B cell (primary cell): ENCODE measurements around the gene CCNYL1. TPM values are rescaled to one million over a fixed set of nuclear protein-coding genes. Genes with fewer than 3 reads are reported as not detected.

Source experiments
- ATAC-seq: fragments of 200-7000 bp; cut with Tn5 transposase; one replicate; pipeline ENCODE4 v1.10.0; 2021; ENCODE audit warnings: low read depth, mild to moderate bottlenecking, moderate number of reproducible peaks, moderate library complexity
- CTCF ChIA-PET: fragments of 350-600 bp; sonication (Branson Sonifier 250); formaldehyde crosslinking; loops from one replicate; lab custom pipeline; 2021; ENCODE audit warnings: antibody characterized with exemption, inconsistent platforms; lab: Charles Lee
- POLR2A ChIA-PET: fragments of 350-600 bp; sonication (Branson Sonifier 250); formaldehyde crosslinking; loops from one replicate; lab custom pipeline; 2021; ENCODE audit warnings: antibody characterized with exemption; lab: Charles Lee
- DNase-seq: peaks from one replicate; pipeline ENCODE4 v3.0.0; 2013
- H2AFZ ChIP-seq: 2 replicates; pipeline ENCODE4 v1.6.1; 2012; ENCODE audit warnings: mild to moderate bottlenecking, low read depth, low read length; ENCODE audit not compliant: insufficient read depth, poor library complexity, severe bottlenecking
- H3K27ac ChIP-seq, 2 donors: 1 replicate in 1 of 2; 2 replicates in 1 of 2; pipeline ENCODE4 v1.5.1; 2012 to 2013; ENCODE audit warnings: low read length in 2 of 2, mild to moderate bottlenecking in 2 of 2, moderate library complexity in 1 of 2
- H3K27me3 ChIP-seq, 4 experiments: fragments of 200-600 bp in 1 of 4; sonication (generic) in 1 of 4; replicated peaks in 1 of 4; 1 replicate in 2 of 4; 2 replicates in 2 of 4; pipeline versions ENCODE4 v1.6.1 to v1.7.0; 2013 to 2016; ENCODE audit warnings: low read length in 3 of 4, mild to moderate bottlenecking in 2 of 4, mixed read lengths in 1 of 4, moderate library complexity in 1 of 4; ENCODE audit not compliant: insufficient read depth in 4 of 4, control insufficient read depth in 3 of 4; ENCODE audit errors: control extremely low read depth in 1 of 4
- H3K36me3 ChIP-seq, 2 experiments: replicated peaks in 1 of 2; 1 replicate in 1 of 2; 2 replicates in 1 of 2; pipeline versions ENCODE4 v1.6.1 to v1.7.1; 2013; ENCODE audit warnings: low read length in 1 of 2; ENCODE audit not compliant: insufficient read depth in 2 of 2, control insufficient read depth in 1 of 2; ENCODE audit errors: control extremely low read depth in 1 of 2, extremely low read depth in 1 of 2
- H3K4me1 ChIP-seq, 2 donors: fragments of 200-600 bp in 1 of 2; sonication (generic) in 1 of 2; 1 replicate in 1 of 2; 2 replicates in 1 of 2; pipeline versions ENCODE4 v1.5.1 to v1.6.1; 2013 to 2017; ENCODE audit warnings: low read length in 2 of 2; ENCODE audit not compliant: control insufficient read depth in 2 of 2, insufficient read depth in 2 of 2
- H3K4me2 ChIP-seq: replicated peaks from 2 replicates; pipeline ENCODE3; 2012; ENCODE audit warnings: mild to moderate bottlenecking, low read depth, low read length; ENCODE audit not compliant: poor library complexity, severe bottlenecking
- H3K4me3 ChIP-seq, 5 experiments: fragments of 200-600 bp in 1 of 5; sonication (generic) in 1 of 5; 1 replicate in 3 of 5; 2 replicates in 2 of 5; pipeline versions ENCODE4 v1.5.1 to v1.7.0; 2011 to 2016; ENCODE audit warnings: low read length in 4 of 5, mild to moderate bottlenecking in 4 of 5, low read depth in 2 of 5, control low read depth in 1 of 5, moderate library complexity in 1 of 5; ENCODE audit not compliant: insufficient read depth in 1 of 5; ENCODE audit errors: control extremely low read depth in 1 of 5, extremely low read depth in 1 of 5
- H3K79me2 ChIP-seq: fragments of 200-600 bp; sonication (generic); one replicate; pipeline ENCODE4 v1.6.0; 2016; ENCODE audit warnings: low read length; ENCODE audit not compliant: control insufficient read depth, insufficient read depth
- H3K9ac ChIP-seq: fragments of 200-600 bp; sonication (generic); 2 replicates; pipeline ENCODE4 v1.6.1; 2017; ENCODE audit warnings: mild to moderate bottlenecking, low read length, moderate library complexity
- H3K9me3 ChIP-seq, 3 donors: one replicate each; pipeline versions ENCODE4 v1.6.1 to v1.7.1; 2013; ENCODE audit warnings: low read length in 2 of 3; ENCODE audit not compliant: control insufficient read depth in 2 of 3, insufficient read depth in 1 of 3; ENCODE audit errors: control extremely low read depth in 1 of 3
- H4K20me1 ChIP-seq: 2 replicates; pipeline ENCODE4 v1.6.0; 2012; ENCODE audit warnings: mild to moderate bottlenecking, low read length; ENCODE audit not compliant: insufficient read depth, control insufficient read depth, poor library complexity, severe bottlenecking
- H3K27ac Mint-ChIP-seq: one replicate; pipeline ENCODE4 v1.8.0; 2021; ENCODE audit warnings: mixed read lengths
- H3K27me3 Mint-ChIP-seq: one replicate; pipeline ENCODE4 v1.8.0; 2021; ENCODE audit warnings: mixed read lengths
- H3K4me1 Mint-ChIP-seq: one replicate; pipeline ENCODE4 v1.8.0; 2021; ENCODE audit warnings: mixed read lengths
- H3K4me3 Mint-ChIP-seq: one replicate; pipeline ENCODE4 v1.8.0; 2021; ENCODE audit warnings: mixed read lengths
- H3K9me3 Mint-ChIP-seq: one replicate; pipeline ENCODE4 v1.8.0; 2022; ENCODE audit warnings: mixed read lengths; ENCODE audit not compliant: insufficient read depth
- CTCF ChIP-seq: fragments of 200-600 bp; IDR thresholded peaks from one replicate; pipeline ENCODE4 v1.8.0; 2022; ENCODE audit warnings: antibody characterized with exemption, mild to moderate bottlenecking
- EZH2 ChIP-seq: IDR thresholded peaks from 2 replicates; pipeline ENCODE4 v1.6.1; 2012; ENCODE audit warnings: borderline replicate concordance, low read depth, mild to moderate bottlenecking, moderate library complexity, low read length; ENCODE audit not compliant: insufficient read depth, poor library complexity, severe bottlenecking
- WGBS: methylation state at CpG from one replicate; pipeline ENCODE4 v1.1.5; 2013; ENCODE audit warnings: missing lambda C conversion rate; ENCODE audit not compliant: insufficient coverage; 5-methylcytosine and 5-hydroxymethylcytosine counted together
- intact Hi-C: fragments of 100-400 bp; cut with micrococcal nuclease; formaldehyde crosslinking; loops from one replicate; pipeline ENCODE4 v1.10.0; 2022
- polyA plus RNA-seq: library from polyadenylated mRNA; depleted of rRNA; stranded (reverse); fragments of >200 nt; gene quantifications from 2 replicates; pipeline ENCODE4 v1.2.3, GENCODE V29; 2012
- total RNA-seq, 2 donors: library from RNA; stranded (reverse); fragments of 120-200 nt in 1 of 2; gene quantifications; 1 replicate in 1 of 2; 2 replicates in 1 of 2; pipeline versions ENCODE4 v1.2.3 to v1.2.4, GENCODE V29; 2013 to 2022

The CCNYL1 gene
- total and polyA plus RNA-seq, 2 donors (not counting 1 experiment from before 2014, with no cell fraction given): 8.6 to 14.2 TPM

- peak overlapping the region; percentile 59 for H3K4me3 Mint-ChIP-seq
- Histone ChIP-seq H3K9ac (peak overlapping the region; percentile 32), H3K36me3 (no peaks in the 10 kb centered on the region), H2AFZ (peak overlapping the region; percentile 44), H3K27ac (peak overlapping the region; percentile 0 to 67), H3K4me3 (peak overlapping the region in 1 of 5 experiments; percentile 1), H4K20me1 (no peaks in the 10 kb centered on the region), H3K79me2 (peaks cover 18% of the 10 kb centered on the region), H3K9me3 (no peaks in the 10 kb centered on the region), H3K4me1 (peaks cover 14 to 23% of the 10 kb centered on the region in 2 donors), H3K4me2 (peak overlapping the region; percentile 65), H3K27me3 (no peaks in the 10 kb centered on the region)
- TF ChIP-seq EZH2 (no peak), CTCF (no peak)
- intact Hi-C loops: loop anchor here (5.0 kb wide), 1 partner anchor 100 kb away; the partner anchor contains the start of gene METTL21A
- WGBS: no CpG with 5 or more reads among the region's 2 CpGs
- DNase-seq (no peak), ATAC-seq (no peak)
- H3K27ac Mint-ChIP-seq: peak overlapping the region; percentile 15
- CTCF ChIA-PET: interaction anchor here (0.7 to 2.5 kb wide), 7 partner anchors 10 to 527 kb away, joined by 3 to 19 read pairs (median 4); no protein-coding TSS in a partner anchor
- H3K4me1 Mint-ChIP-seq: peaks cover 36% of the 10 kb centered on the region
- no peaks in the 10 kb centered on the region for H3K9me3 Mint-ChIP-seq
- H3K27me3 Mint-ChIP-seq: no peaks in the 10 kb centered on the region
- POLR2A ChIA-PET: no interaction called here
Observed at GRCh38 chr2:207727261-207727660, 15.8 kb downstream of the CCNYL1 start.

DNA sequence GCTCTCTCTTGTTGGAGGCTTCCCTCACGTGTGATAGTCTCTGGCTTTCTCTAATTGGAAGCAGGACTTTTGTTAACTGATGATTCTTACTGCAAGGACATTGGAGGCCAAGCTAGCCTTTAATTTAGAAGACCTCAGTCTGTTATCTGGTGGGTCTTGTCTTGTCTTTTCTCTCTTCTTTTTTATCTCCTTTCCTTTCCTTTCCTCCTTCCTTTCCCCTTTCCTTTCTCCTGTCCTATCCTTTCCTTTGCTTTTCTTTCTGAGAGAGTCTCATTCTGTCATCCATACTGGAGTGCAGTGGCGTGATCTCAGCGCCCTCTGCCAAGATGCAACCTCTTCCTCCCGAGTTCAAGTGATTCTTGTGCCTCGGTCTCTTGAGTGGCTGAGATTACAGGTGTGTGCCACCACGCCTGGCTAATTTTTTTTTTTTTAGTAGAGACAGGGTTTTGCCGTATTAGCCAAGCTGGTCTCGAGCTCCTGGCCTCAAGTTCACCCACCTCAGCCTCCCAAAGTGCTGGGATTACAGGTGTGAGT, 18.1 kb downstream of the CCNYL1 start:
- Mint-ChIP-seq H3K27ac (no peak overlapping the region), H3K9me3 (no peaks in the 10 kb centered on the region), H3K4me1 (peaks cover 31% of the 10 kb centered on the region), H3K27me3 (no peaks in the 10 kb centered on the region), H3K4me3 (no peak overlapping the region)
- intact Hi-C loops: loop anchor here (5.0 kb wide), 1 partner anchor 102 kb away; the partner anchor contains the start of gene METTL21A
- H3K4me3 ChIP-seq: no peak overlapping the region
- POLR2A ChIA-PET: no interaction called here
- no peak for ATAC-seq
- no peak overlapping the region for H3K4me2 ChIP-seq
- 95% methylated on average over 4 of the region's 8 CpGs for WGBS
- no peak overlapping the region for H3K9ac ChIP-seq
- no peaks in the 10 kb centered on the region for H3K9me3 ChIP-seq
- H3K36me3 ChIP-seq: peaks cover 0 to 6% of the 10 kb centered on the region in 2 experiments
- H3K4me1 ChIP-seq: peaks cover 14 to 23% of the 10 kb centered on the region in 2 donors
- no peak overlapping the region for H2AFZ ChIP-seq
- DNase-seq: no peak
- peaks cover 18% of the 10 kb centered on the region for H3K79me2 ChIP-seq
- CTCF ChIA-PET: no interaction called here
- H4K20me1 ChIP-seq: no peaks in the 10 kb centered on the region
- TF ChIP-seq CTCF (no peak), EZH2 (no peak)
- H3K27me3 ChIP-seq: no peaks in the 10 kb centered on the region
- H3K27ac ChIP-seq: no peak overlapping the region
